Esophagus (tissue), 2 donors: Measurements from ENCODE around the gene FAM3A. TPM values are rescaled to one million over a fixed set of nuclear protein-coding genes. Genes with fewer than 3 reads are reported as not detected.

Experiments used
- H3K27ac ChIP-seq, 2 donors: one replicate each; pipeline ENCODE4 v1.5.1; 2013; ENCODE audit warnings: low read depth in 2 of 2, mild to moderate bottlenecking in 2 of 2, inconsistent platforms in 1 of 2, low read length in 1 of 2, moderate library complexity in 1 of 2
- H3K27me3 ChIP-seq, 2 donors: one replicate each; pipeline ENCODE4 v1.6.1; 2013; ENCODE audit warnings: low read length in 2 of 2, control low read depth in 1 of 2, mild to moderate bottlenecking in 1 of 2; ENCODE audit not compliant: insufficient read depth in 2 of 2, control insufficient read depth in 1 of 2
- H3K36me3 ChIP-seq, 2 donors: one replicate each; pipeline ENCODE4 v1.6.1; 2013; ENCODE audit warnings: low read length in 1 of 2; ENCODE audit not compliant: control insufficient read depth in 2 of 2, insufficient read depth in 2 of 2
- H3K4me1 ChIP-seq, 2 donors: one replicate each; pipeline ENCODE4 v1.6.1; 2013; ENCODE audit warnings: low read length in 1 of 2; ENCODE audit not compliant: control insufficient read depth in 2 of 2, insufficient read depth in 2 of 2
- H3K4me3 ChIP-seq, 2 donors: one replicate each; pipeline ENCODE4 v1.5.1; 2013; ENCODE audit warnings: low read length in 2 of 2, mild to moderate bottlenecking in 2 of 2, low read depth in 1 of 2, moderate library complexity in 1 of 2
- H3K9me3 ChIP-seq, 2 donors: one replicate each; pipeline ENCODE4 v1.6.1; 2013; ENCODE audit warnings: mild to moderate bottlenecking in 2 of 2, low read depth in 1 of 2, low read length in 1 of 2, moderate library complexity in 1 of 2; ENCODE audit not compliant: control insufficient read depth in 2 of 2, insufficient read depth in 1 of 2
- WGBS, 2 donors: extraction: QIAGEN DNeasy Blood & Tissue Kit; methylation state at CpG; one replicate each; pipeline ENCODE4 v1.1.7; 2013; 5-methylcytosine and 5-hydroxymethylcytosine counted together
- polyA plus RNA-seq, 2 donors: library from polyadenylated mRNA; stranded (reverse); fragments of 200-250 nt; gene quantifications; one replicate each; pipeline ENCODE4 v1.2.3, GENCODE V29; 2013
- donor health status: healthy with polysubstance abuse.
- donor health status: Bipolar disorder and iron deficiency.

Gene FAM3A
- polyA plus RNA-seq, 2 donors: 51.6 to 54.4 TPM

- H3K27me3 ChIP-seq: no peaks in the 10 kb centered on the region
- peak overlapping the region; percentile 49 to 67 for H3K4me3 ChIP-seq
- peaks cover 0 to 4% of the 10 kb centered on the region in 2 donors for H3K9me3 ChIP-seq
- H3K27ac ChIP-seq: peak overlapping the region; percentile 72 to 73
- peaks cover 0 to 14% of the 10 kb centered on the region in 2 donors for H3K36me3 ChIP-seq
- peaks cover 0 to 11% of the 10 kb centered on the region in 2 donors for H3K4me1 ChIP-seq
- 2 to 31% methylated on average over 18 to 65 of the region's 65 CpGs for WGBS, 2 donors
These were observed 58.4 kb downstream of the FAM3A start for GRCh38 chrX:154457491-154458115.

Other genes starting within 250 kb of the FAM3A start
- not detected for gene TEX28, start 221.1 kb downstream of the FAM3A start, polyA plus RNA-seq
- gene TKTL1, start 220.4 kb downstream of the FAM3A start, polyA plus RNA-seq: not detected
- 100 to 1,000 TPM; 407 to 691 TPM for gene FLNA, start 141.6 kb downstream of the FAM3A start, polyA plus RNA-seq
- 10 to 100 TPM; 66.5 to 83.9 TPM for gene EMD, start 136.9 kb downstream of the FAM3A start, polyA plus RNA-seq
- 1,000 to 10,000 TPM; 2,998 to 4,750 TPM for gene RPL10, start 117.9 kb downstream of the FAM3A start, polyA plus RNA-seq
- gene DNASE1L1, start 107.0 kb downstream of the FAM3A start, polyA plus RNA-seq: 10 to 100 TPM; 20.1 to 20.3 TPM
- gene TAFAZZIN, start 104.7 kb downstream of the FAM3A start, polyA plus RNA-seq: 10 to 100 TPM; 28.9 to 59.5 TPM
- 10 to 100 TPM; 40.3 to 65.8 TPM for gene ATP6AP1, start 87.6 kb downstream of the FAM3A start, polyA plus RNA-seq
- 10 to 100 TPM; 46.4 to 63.5 TPM for gene GDI1, start 79.1 kb downstream of the FAM3A start, polyA plus RNA-seq
- 10 to 100 TPM; 37.5 to 46.6 TPM for gene FAM50A, start 72.1 kb downstream of the FAM3A start, polyA plus RNA-seq
- 10 to 100 TPM in 1 of 2 donors, 1 to 10 TPM in 1; 4.3 to 19.0 TPM for gene PLXNA3, start 58.0 kb downstream of the FAM3A start, polyA plus RNA-seq
- 10 to 100 TPM in 1 of 2 donors, 1 to 10 TPM in 1; 6.2 to 21.1 TPM for gene LAGE3, start 37.0 kb downstream of the FAM3A start, polyA plus RNA-seq
- 10 to 100 TPM; 15.4 to 28.5 TPM for gene UBL4A, start 29.6 kb downstream of the FAM3A start, polyA plus RNA-seq
- gene SLC10A3, start 25.6 kb downstream of the FAM3A start, polyA plus RNA-seq: 10 to 100 TPM; 24.7 to 26.3 TPM
- 10 to 100 TPM; 42.7 to 46.9 TPM for gene G6PD, start 30.6 kb upstream of the FAM3A start, polyA plus RNA-seq
- 10 to 100 TPM; 16.2 to 19.7 TPM for gene IKBKG, start 31.4 kb upstream of the FAM3A start, polyA plus RNA-seq
- gene CTAG1A, start 68.9 kb upstream of the FAM3A start, polyA plus RNA-seq: not detected
- gene CTAG1B, start 103.0 kb upstream of the FAM3A start, polyA plus RNA-seq: under 1 TPM in 1 of 2 donors, not detected in 1; 0.04 TPM
- gene CTAG2, start 137.3 kb upstream of the FAM3A start, polyA plus RNA-seq: 1 to 10 TPM in 1 of 2 donors, not detected in 1; 2.8 TPM
- gene GAB3, start 234.8 kb upstream of the FAM3A start, polyA plus RNA-seq: under 1 TPM; 0.56 to 0.57 TPM
- gene DKC1, start 246.6 kb upstream of the FAM3A start, polyA plus RNA-seq: 10 to 100 TPM; 22.3 to 43.0 TPM